H9 (cell line): Measurements from ENCODE around the gene SCEL. TPM values are rescaled to one million over a fixed set of nuclear protein-coding genes. Genes with fewer than 3 reads are reported as not detected.

Source experiments
- DNase-seq: peaks from one replicate; pipeline ENCODE4 v3.0.0-alpha.2; 2017
- H2AFZ ChIP-seq: one replicate; pipeline ENCODE4 v1.6.1; 2013; ENCODE audit warnings: mild to moderate bottlenecking, low read length, control low read depth, moderate library complexity
- H2AK5ac ChIP-seq: 2 replicates; pipeline ENCODE4 v1.6.1; 2013; ENCODE audit warnings: low read length, control low read depth, mixed read lengths; ENCODE audit not compliant: insufficient read length
- H2BK120ac ChIP-seq: one replicate; pipeline ENCODE4 v1.6.1; 2013; ENCODE audit warnings: low read depth, mild to moderate bottlenecking, low read length, control low read depth, inconsistent platforms; ENCODE audit not compliant: poor library complexity, severe bottlenecking
- H2BK12ac ChIP-seq: 2 replicates; pipeline ENCODE4 v1.6.1; 2013; ENCODE audit warnings: low read length, control low read depth, mixed read lengths, low read depth; ENCODE audit not compliant: insufficient read length
- H2BK15ac ChIP-seq: 2 replicates; pipeline ENCODE4 v1.6.1; 2013; ENCODE audit warnings: low read depth, low read length, control low read depth
- H2BK20ac ChIP-seq: one replicate; pipeline ENCODE4 v1.6.1; 2013; ENCODE audit warnings: low read depth, mild to moderate bottlenecking, low read length, control low read depth, inconsistent platforms; ENCODE audit not compliant: poor library complexity, severe bottlenecking
- H2BK5ac ChIP-seq: 2 replicates; pipeline ENCODE4 v1.6.1; 2013; ENCODE audit warnings: low read length, control low read depth, mixed read lengths; ENCODE audit not compliant: insufficient read length
- H3K14ac ChIP-seq: 2 replicates; pipeline ENCODE4 v1.6.1; 2013; ENCODE audit warnings: low read length, control low read depth; ENCODE audit not compliant: insufficient read depth
- H3K18ac ChIP-seq: 2 replicates; pipeline ENCODE4 v1.6.1; 2013; ENCODE audit warnings: low read depth, mild to moderate bottlenecking, mixed read lengths, low read length, control low read depth; ENCODE audit not compliant: insufficient read length
- H3K23ac ChIP-seq: 2 replicates; pipeline ENCODE4 v1.6.1; 2013; ENCODE audit warnings: low read length, control low read depth, mixed read lengths, low read depth; ENCODE audit not compliant: insufficient read length
- H3K23me2 ChIP-seq: 2 replicates; pipeline ENCODE4 v1.6.1; 2013; ENCODE audit warnings: low read depth, mild to moderate bottlenecking, mixed read lengths, low read length, control low read depth; ENCODE audit not compliant: insufficient read length, poor library complexity, severe bottlenecking
- H3K27ac ChIP-seq: 2 replicates; pipeline ENCODE4 v1.5.1; 2013; ENCODE audit warnings: low read length, control low read depth, mixed read lengths, low read depth; ENCODE audit not compliant: insufficient read length
- H3K27me3 ChIP-seq: 2 replicates; pipeline ENCODE4 v1.6.1; 2013; ENCODE audit warnings: low read length, control low read depth, inconsistent platforms; ENCODE audit not compliant: insufficient read depth
- H3K4ac ChIP-seq: 2 replicates; pipeline ENCODE4 v1.6.1; 2013; ENCODE audit warnings: low read depth, mild to moderate bottlenecking, control low read depth, inconsistent platforms, low read length, moderate library complexity
- H3K4me1 ChIP-seq: 2 replicates; pipeline ENCODE4 v1.6.1; 2013; ENCODE audit warnings: low read length, control low read depth, inconsistent platforms; ENCODE audit not compliant: insufficient read depth
- H3K4me2 ChIP-seq: 2 replicates; pipeline ENCODE4 v1.6.1; 2013; ENCODE audit warnings: low read length, control low read depth, mixed read lengths; ENCODE audit not compliant: insufficient read length, insufficient read depth
- H3K56ac ChIP-seq: 2 replicates; pipeline ENCODE4 v1.6.1; 2013; ENCODE audit warnings: low read depth, mild to moderate bottlenecking, mixed read lengths, low read length, control low read depth; ENCODE audit not compliant: insufficient read length
- H3K79me1 ChIP-seq: 2 replicates; pipeline ENCODE4 v1.6.1; 2013; ENCODE audit warnings: low read depth, mild to moderate bottlenecking, moderate library complexity, low read length, control low read depth, inconsistent platforms; ENCODE audit not compliant: insufficient read depth, poor library complexity, severe bottlenecking
- H3K79me2 ChIP-seq: 2 replicates; pipeline ENCODE4 v1.6.1; 2013; ENCODE audit warnings: low read length, control low read depth, inconsistent platforms; ENCODE audit not compliant: insufficient read depth
- H3K9ac ChIP-seq: 2 replicates; pipeline ENCODE4 v1.6.1; 2013; ENCODE audit warnings: low read length, control low read depth, mixed read lengths; ENCODE audit not compliant: insufficient read length; ENCODE audit errors: extremely low read depth
- H3K9me3 ChIP-seq: one replicate; pipeline ENCODE4 v1.6.1; 2013; ENCODE audit warnings: low read depth, low read length, inconsistent platforms; ENCODE audit not compliant: control insufficient read depth
- H3T11ph ChIP-seq: one replicate; pipeline ENCODE4 v1.6.1; 2013; ENCODE audit warnings: mild to moderate bottlenecking, low read length, control low read depth, inconsistent platforms
- H4K20me1 ChIP-seq: one replicate; pipeline ENCODE4 v1.6.1; 2013; ENCODE audit not compliant: control insufficient read depth, insufficient read length, insufficient read depth
- H4K5ac ChIP-seq: 2 replicates; pipeline ENCODE4 v1.6.1; 2013; ENCODE audit warnings: low read depth, mild to moderate bottlenecking, mixed read lengths, low read length, control low read depth; ENCODE audit not compliant: insufficient read length
- H4K8ac ChIP-seq: replicated peaks from 2 replicates; pipeline ENCODE4 v1.6.1; 2013; ENCODE audit warnings: low read length, control low read depth, mixed read lengths, low read depth; ENCODE audit not compliant: insufficient read length
- H4K91ac ChIP-seq: 2 replicates; pipeline ENCODE4 v1.6.1; 2013; ENCODE audit warnings: low read depth, mild to moderate bottlenecking, moderate library complexity, mixed read lengths, low read length, control low read depth; ENCODE audit not compliant: insufficient read length
- H3K27ac Mint-ChIP-seq, 3 experiments: 2 replicates in 2 of 3; 3 replicates in 1 of 3; pipeline ENCODE4 v1.8.0; 2020 to 2021; ENCODE audit warnings: mixed read lengths in 3 of 3, mild to moderate bottlenecking in 1 of 3, moderate library complexity in 1 of 3
- H3K27me3 Mint-ChIP-seq: 2 replicates; pipeline ENCODE4 v1.8.0; 2021; ENCODE audit warnings: low read depth, mild to moderate bottlenecking, moderate library complexity, mixed read lengths
- H3K36me3 Mint-ChIP-seq, 3 experiments: 2 replicates in 2 of 3; 3 replicates in 1 of 3; pipeline ENCODE4 v1.8.0; 2020 to 2021; ENCODE audit warnings: low read depth in 3 of 3, mixed read lengths in 3 of 3; ENCODE audit not compliant: insufficient read depth in 1 of 3
- H3K4me1 Mint-ChIP-seq, 2 experiments: 2 replicates each; pipeline ENCODE4 v1.8.0; 2020; ENCODE audit warnings: mixed read lengths in 2 of 2
- H3K4me3 Mint-ChIP-seq, 2 experiments: 2 replicates in 1 of 2; 3 replicates in 1 of 2; pipeline ENCODE4 v1.8.0; 2020 to 2021; ENCODE audit warnings: mild to moderate bottlenecking in 2 of 2, mixed read lengths in 2 of 2, moderate library complexity in 1 of 2
- H3K9me3 Mint-ChIP-seq, 2 experiments: 2 replicates in 1 of 2; 3 replicates in 1 of 2; pipeline ENCODE4 v1.8.0; 2020; ENCODE audit warnings: mild to moderate bottlenecking in 2 of 2, mixed read lengths in 2 of 2, moderate library complexity in 1 of 2
- WGBS: extraction: QIAGEN DNeasy Blood & Tissue Kit; methylation state at CpG from one replicate; pipeline ENCODE4 v1.1.7; 2013; ENCODE audit warnings: missing lambda C conversion rate, low lambda C conversion rate, mixed read lengths; ENCODE audit not compliant: insufficient read length; ENCODE audit errors: extremely low coverage; 5-methylcytosine and 5-hydroxymethylcytosine counted together
- total RNA-seq: library from RNA; stranded (reverse); gene quantifications from 2 replicates; pipeline ENCODE4 v1.2.1, GENCODE V29; 2021
- TF ChIP-seq, protein P1 (sequence below): fragments of 200-600 bp; sonication (generic); conservative IDR thresholded peaks from 3 replicates; pipeline ENCODE4 v1.8.0; 2021; ENCODE audit warnings: antibody characterized with exemption, mild to moderate bottlenecking

SCEL gene
- total RNA-seq, 1 experiment from 2014 or later: not detected

DNA sequence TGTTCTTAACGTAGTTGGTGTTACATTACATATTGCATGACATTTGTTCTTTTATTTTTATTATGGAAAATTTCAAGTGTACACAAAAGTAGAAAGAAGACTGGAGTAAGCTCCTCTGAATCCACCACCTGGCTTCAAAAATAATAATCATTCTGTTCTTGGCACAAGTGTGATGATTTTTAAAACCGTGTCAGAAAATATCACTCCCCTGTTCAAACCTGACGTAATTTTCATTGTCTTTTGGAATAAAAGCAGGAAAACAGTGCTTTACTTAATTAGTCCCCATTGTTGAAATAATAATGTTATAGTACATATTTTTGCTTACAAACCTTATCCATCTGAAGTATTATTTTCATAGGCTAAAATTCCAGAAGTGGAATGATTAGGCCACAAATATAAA lies 41.3 kb upstream of the SCEL start:
- Histone ChIP-seq H3K14ac (no peak overlapping the region), H3K56ac (no peak overlapping the region)

More for the DNA sequence above, 41.3 kb upstream of the SCEL start:
- no peaks in the 10 kb centered on the region for H4K20me1 ChIP-seq
- WGBS: no CpG with 5 or more reads among the region's 3 CpGs
- no peak overlapping the region for H2BK20ac ChIP-seq
- no peak for DNase-seq
- Mint-ChIP-seq H3K36me3 (no peaks in the 10 kb centered on the region), H3K27ac (no peak overlapping the region), H3K4me1 (no peaks in the 10 kb centered on the region), H3K4me3 (no peak overlapping the region), H3K9me3 (no peaks in the 10 kb centered on the region), H3K27me3 (no peaks in the 10 kb centered on the region)
- no peaks in the 10 kb centered on the region for H3K23me2 ChIP-seq
- H3K9me3 ChIP-seq: no peaks in the 10 kb centered on the region
- H2BK120ac ChIP-seq: no peak overlapping the region
- no peak overlapping the region for H3K27ac ChIP-seq
- no peaks in the 10 kb centered on the region for H3K4me1 ChIP-seq
- no peaks in the 10 kb centered on the region for H3K79me2 ChIP-seq
- H3K18ac ChIP-seq: no peak overlapping the region
- H3T11ph ChIP-seq: no peak overlapping the region
- no peak overlapping the region for H3K23ac ChIP-seq
- H3K4ac ChIP-seq: no peak overlapping the region
- H2AK5ac ChIP-seq: no peak overlapping the region
- no peak overlapping the region for H2BK12ac ChIP-seq
- TF ChIP-seq, protein P1, sequence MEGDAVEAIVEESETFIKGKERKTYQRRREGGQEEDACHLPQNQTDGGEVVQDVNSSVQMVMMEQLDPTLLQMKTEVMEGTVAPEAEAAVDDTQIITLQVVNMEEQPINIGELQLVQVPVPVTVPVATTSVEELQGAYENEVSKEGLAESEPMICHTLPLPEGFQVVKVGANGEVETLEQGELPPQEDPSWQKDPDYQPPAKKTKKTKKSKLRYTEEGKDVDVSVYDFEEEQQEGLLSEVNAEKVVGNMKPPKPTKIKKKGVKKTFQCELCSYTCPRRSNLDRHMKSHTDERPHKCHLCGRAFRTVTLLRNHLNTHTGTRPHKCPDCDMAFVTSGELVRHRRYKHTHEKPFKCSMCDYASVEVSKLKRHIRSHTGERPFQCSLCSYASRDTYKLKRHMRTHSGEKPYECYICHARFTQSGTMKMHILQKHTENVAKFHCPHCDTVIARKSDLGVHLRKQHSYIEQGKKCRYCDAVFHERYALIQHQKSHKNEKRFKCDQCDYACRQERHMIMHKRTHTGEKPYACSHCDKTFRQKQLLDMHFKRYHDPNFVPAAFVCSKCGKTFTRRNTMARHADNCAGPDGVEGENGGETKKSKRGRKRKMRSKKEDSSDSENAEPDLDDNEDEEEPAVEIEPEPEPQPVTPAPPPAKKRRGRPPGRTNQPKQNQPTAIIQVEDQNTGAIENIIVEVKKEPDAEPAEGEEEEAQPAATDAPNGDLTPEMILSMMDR: no peak
- no peak overlapping the region for H2AFZ ChIP-seq
- H4K91ac ChIP-seq: no peak overlapping the region
- no peaks in the 10 kb centered on the region for H3K79me1 ChIP-seq
- no peak overlapping the region for H4K8ac ChIP-seq
- H3K27me3 ChIP-seq: no peaks in the 10 kb centered on the region
- no peak overlapping the region for H4K5ac ChIP-seq
- no peak overlapping the region for H3K9ac ChIP-seq
- H3K4me2 ChIP-seq: no peak overlapping the region
- H2BK15ac ChIP-seq: no peak overlapping the region
- no peak overlapping the region for H2BK5ac ChIP-seq
